ENCODE results near the gene PTGER4.
"Not testable (repeated sequence)": the region's sequence is repeated elsewhere in the genome, so short reads cannot be mapped to it uniquely, and the experiment has no call there.

PTGER4 gene

GRCh38 chr5:40700116-40700782 is 20.5 kb downstream of the PTGER4 start:
- peaks cover 30% of the 10 kb centered on the region for H3K9me3 Mint-ChIP-seq
- no peak for DNase-seq (ENCODE audit: low spot score in 2 of 2)

GRCh38 chr5:40702027-40702426 is 22.3 kb downstream of the PTGER4 start:
- ATAC-seq; DNase-seq (ENCODE audit: low spot score in 2 of 2); H3K4me3 Mint-ChIP-seq; H3K4me1 Mint-ChIP-seq; H3K27ac Mint-ChIP-seq: not testable (repeated sequence)
- H3K9me3 Mint-ChIP-seq, result peaks cover 38% of the 10 kb centered on the region
- peaks cover 43% of the 10 kb centered on the region for H3K36me3 Mint-ChIP-seq

More at GRCh38 chr5:40700116-40700782, 20.5 kb downstream of the PTGER4 start:
- ATAC-seq, result no peak
- H3K4me3 Mint-ChIP-seq, result no peak overlapping the region
- H3K27ac Mint-ChIP-seq, result no peak overlapping the region
- peaks cover 15% of the 10 kb centered on the region for H3K4me1 Mint-ChIP-seq
- peaks cover 61% of the 10 kb centered on the region for H3K36me3 Mint-ChIP-seq

GRCh38 chr5:40705484-40705883 is 25.8 kb downstream of the PTGER4 start:
- Mint-ChIP-seq H3K9me3 (peaks cover 44% of the 10 kb centered on the region), H3K36me3 (peaks cover 11% of the 10 kb centered on the region), H3K4me1 (peaks cover 17% of the 10 kb centered on the region)
- not testable (repeated sequence) for DNase-seq (ENCODE audit: low spot score in 2 of 2); H3K27ac Mint-ChIP-seq; H3K4me3 Mint-ChIP-seq; ATAC-seq

GRCh38 chr5:40710575-40710974 is 30.9 kb downstream of the PTGER4 start:
- Mint-ChIP-seq H3K36me3 (peaks cover 16% of the 10 kb centered on the region), H3K9me3 (peaks cover 12% of the 10 kb centered on the region), H3K4me1 (peaks cover 11% of the 10 kb centered on the region)
- H3K4me3 Mint-ChIP-seq; DNase-seq (ENCODE audit: low spot score in 2 of 2); H3K27ac Mint-ChIP-seq; ATAC-seq: not testable (repeated sequence)

- no peak for DNase-seq (ENCODE audit: low spot score in 2 of 2)
- H3K36me3 Mint-ChIP-seq, result peaks cover 37% of the 10 kb centered on the region
- no peaks in the 10 kb centered on the region for H3K4me1 Mint-ChIP-seq
- H3K4me3 Mint-ChIP-seq, result no peak overlapping the region
- no peak for ATAC-seq
- no peak overlapping the region for H3K27ac Mint-ChIP-seq
- H3K9me3 Mint-ChIP-seq, result no peaks in the 10 kb centered on the region
Observed at GRCh38 chr5:40714001-40714400, 34.3 kb downstream of the PTGER4 start.

GRCh38 chr5:40716000-40716399 is 36.3 kb downstream of the PTGER4 start:
- H3K4me3 Mint-ChIP-seq, result no peak overlapping the region
- no peaks in the 10 kb centered on the region for H3K9me3 Mint-ChIP-seq
- no peaks in the 10 kb centered on the region for H3K4me1 Mint-ChIP-seq
- H3K36me3 Mint-ChIP-seq, result peaks cover 38% of the 10 kb centered on the region
- ATAC-seq, result no peak
- DNase-seq (ENCODE audit: low spot score in 2 of 2), result no peak
- no peak overlapping the region for H3K27ac Mint-ChIP-seq

- ATAC-seq, result no peak
- Mint-ChIP-seq H3K9me3 (no peaks in the 10 kb centered on the region), H3K4me3 (no peak overlapping the region), H3K36me3 (peaks cover 44% of the 10 kb centered on the region), H3K27ac (no peak overlapping the region), H3K4me1 (no peaks in the 10 kb centered on the region)
- DNase-seq (ENCODE audit: low spot score in 2 of 2), result no peak
Observed at GRCh38 chr5:40716590-40716989, 36.9 kb downstream of the PTGER4 start.

GRCh38 chr5:40717281-40717680 is 37.6 kb downstream of the PTGER4 start:
- no peaks in the 10 kb centered on the region for H3K9me3 Mint-ChIP-seq
- H3K36me3 Mint-ChIP-seq, result peaks cover 47% of the 10 kb centered on the region
- no peak overlapping the region for H3K4me3 Mint-ChIP-seq
- ATAC-seq (no peak), DNase-seq (ENCODE audit: low spot score in 2 of 2) (no peak)
- H3K4me1 Mint-ChIP-seq, result no peaks in the 10 kb centered on the region
- no peak overlapping the region for H3K27ac Mint-ChIP-seq

- no peaks in the 10 kb centered on the region for H3K4me1 Mint-ChIP-seq
- H3K27ac Mint-ChIP-seq, result no peak overlapping the region
- H3K4me3 Mint-ChIP-seq, result no peak overlapping the region
- peaks cover 62% of the 10 kb centered on the region for H3K36me3 Mint-ChIP-seq
- DNase-seq (ENCODE audit: low spot score in 2 of 2) (no peak), ATAC-seq (no peak)
- no peaks in the 10 kb centered on the region for H3K9me3 Mint-ChIP-seq
Observed at GRCh38 chr5:40720069-40720468, 40.4 kb downstream of the PTGER4 start.

GRCh38 chr5:40722497-40722911 is 42.8 kb downstream of the PTGER4 start:
- ATAC-seq; DNase-seq (ENCODE audit: low spot score in 2 of 2); H3K9me3 Mint-ChIP-seq; H3K4me1 Mint-ChIP-seq; H3K27ac Mint-ChIP-seq; H3K4me3 Mint-ChIP-seq: not testable (repeated sequence)
- peaks cover 62% of the 10 kb centered on the region for H3K36me3 Mint-ChIP-seq

- H3K4me3 Mint-ChIP-seq, result no peak overlapping the region
- peaks cover 22% of the 10 kb centered on the region for H3K36me3 Mint-ChIP-seq
- H3K4me1 Mint-ChIP-seq, result peaks cover 31% of the 10 kb centered on the region
- ATAC-seq (no peak), DNase-seq (ENCODE audit: low spot score in 2 of 2) (no peak)
- H3K27ac Mint-ChIP-seq, result no peak overlapping the region
- H3K9me3 Mint-ChIP-seq, result no peaks in the 10 kb centered on the region
Observed at GRCh38 chr5:40733434-40733833, 53.7 kb downstream of the PTGER4 start.

- H3K4me1 Mint-ChIP-seq, result peaks cover 31% of the 10 kb centered on the region
- H3K4me3 Mint-ChIP-seq, result no peak overlapping the region
- no peaks in the 10 kb centered on the region for H3K9me3 Mint-ChIP-seq
- ATAC-seq (no peak), DNase-seq (ENCODE audit: low spot score in 2 of 2) (no peak)
- H3K36me3 Mint-ChIP-seq, result peaks cover 18% of the 10 kb centered on the region
- H3K27ac Mint-ChIP-seq, result peak overlapping the region; percentile 27
Observed at GRCh38 chr5:40733879-40734563, 54.3 kb downstream of the PTGER4 start.

- no peaks in the 10 kb centered on the region for H3K9me3 Mint-ChIP-seq
- H3K4me3 Mint-ChIP-seq, result no peak overlapping the region
- peak overlapping the region; percentile 3 for H3K27ac Mint-ChIP-seq
- peak; percentile 55 for ATAC-seq
- peaks cover 10% of the 10 kb centered on the region for H3K36me3 Mint-ChIP-seq
- DNase-seq (ENCODE audit: low spot score in 2 of 2), result no peak
- H3K4me1 Mint-ChIP-seq, result peaks cover 31% of the 10 kb centered on the region
Observed at GRCh38 chr5:40734986-40735385, 55.3 kb downstream of the PTGER4 start.

- ATAC-seq (no peak), DNase-seq (ENCODE audit: low spot score in 2 of 2) (no peak)
- H3K27ac Mint-ChIP-seq, result peak overlapping the region; percentile 3
- peaks cover 1% of the 10 kb centered on the region for H3K9me3 Mint-ChIP-seq
- H3K4me3 Mint-ChIP-seq, result no peak overlapping the region
- H3K36me3 Mint-ChIP-seq, result peaks cover 16% of the 10 kb centered on the region
- H3K4me1 Mint-ChIP-seq, result peaks cover 31% of the 10 kb centered on the region
Observed at GRCh38 chr5:40735609-40736008, 55.9 kb downstream of the PTGER4 start.

- Mint-ChIP-seq H3K9me3 (peaks cover 5% of the 10 kb centered on the region), H3K4me1 (peaks cover 29% of the 10 kb centered on the region), H3K36me3 (peaks cover 23% of the 10 kb centered on the region), H3K4me3 (no peak overlapping the region), H3K27ac (no peak overlapping the region)
- ATAC-seq (peak; percentile 69), DNase-seq (ENCODE audit: low spot score in 2 of 2) (no peak)
Observed at GRCh38 chr5:40736103-40736875, 56.6 kb downstream of the PTGER4 start.

Measured in stimulated activated effector memory CD8-positive, alpha-beta T cell treated with anti-CD3 and anti-CD28 coated beads, Interleukin-12 subunit alpha, Interleukin-12 subunit beta, amount 100 ng/mL, for 72 hours (primary cell).